Activated CD8-positive, alpha-beta memory T cell treated with anti-CD3 and anti-CD28 coated beads for 24 hours (primary cell): ENCODE results near the gene RPS6KL1.
"Not testable (repeated sequence)": the region's sequence is repeated elsewhere in the genome, so short reads cannot be mapped to it uniquely, and the experiment has no call there.

ENCODE experiments used
- DNase-seq: peaks from one replicate; pipeline ENCODE4 v3.0.0-alpha.2; 2020

RPS6KL1 gene

GRCh38 chr14:74934476-74935359 is 11.7 kb upstream of the RPS6KL1 start:
- DNase-seq = no peak

DNA sequence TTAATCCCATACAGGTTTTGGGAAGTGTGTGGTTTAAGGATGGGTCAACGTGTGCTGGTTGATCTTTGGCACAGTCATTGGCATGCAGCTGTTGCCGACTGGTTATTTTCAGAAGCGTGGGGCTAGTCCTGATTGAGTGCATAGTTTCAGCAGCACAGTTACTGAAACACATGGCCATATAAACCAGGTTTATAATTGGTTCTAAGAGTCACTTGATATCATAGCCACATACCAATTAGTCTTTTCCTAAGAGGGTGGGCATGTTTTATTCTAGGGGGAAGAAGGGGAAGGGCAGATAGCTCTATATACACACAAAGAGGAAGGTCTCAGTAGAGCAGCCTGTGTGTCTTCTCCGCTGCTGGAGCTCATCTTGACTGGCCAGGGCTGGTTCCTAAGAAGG is 11.0 kb upstream of the RPS6KL1 start:
- no peak for DNase-seq

DNA sequence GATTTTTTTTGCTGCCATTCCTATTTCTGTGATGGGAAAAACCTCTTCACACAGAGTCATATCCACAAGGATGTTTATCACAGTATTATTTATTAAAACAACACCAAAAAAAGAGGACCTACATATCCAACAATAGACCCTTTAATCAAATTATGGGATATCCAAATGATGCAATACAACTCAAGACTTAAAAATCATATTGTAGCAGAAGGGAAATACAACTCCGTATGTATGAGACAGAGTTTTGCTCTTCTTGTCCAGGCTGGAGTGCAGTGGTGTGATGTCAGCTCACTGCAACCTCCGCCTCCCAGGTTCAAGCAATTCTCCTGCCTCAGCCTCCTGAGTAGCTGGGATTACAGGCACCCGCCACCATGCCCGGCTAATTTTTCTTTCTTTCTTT is 9.9 kb upstream of the RPS6KL1 start:
- not testable (repeated sequence) for DNase-seq

GRCh38 chr14:74932401-74932901 is 9.4 kb upstream of the RPS6KL1 start:
- DNase-seq = no peak

DNA sequence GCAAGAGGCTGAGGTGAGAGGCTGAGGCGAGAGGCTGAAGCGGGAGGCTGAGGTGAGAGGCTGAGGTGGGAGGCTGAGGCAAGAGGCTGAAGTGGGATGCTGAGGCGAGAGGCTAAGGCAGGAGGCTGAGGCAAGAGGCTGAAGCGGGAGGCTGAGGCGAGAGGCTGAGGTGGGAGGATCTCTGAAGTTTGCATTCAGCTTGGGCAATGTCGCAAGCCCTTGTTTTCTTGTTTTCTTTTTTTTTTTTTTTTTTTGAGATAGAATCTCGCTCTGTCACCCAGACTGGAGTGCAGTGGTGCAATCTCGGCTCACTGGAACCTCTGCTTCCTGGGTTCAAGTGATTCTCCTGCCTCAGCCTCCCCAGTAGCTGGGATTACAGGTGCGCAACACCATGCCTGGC is 8.7 kb upstream of the RPS6KL1 start:
- not testable (repeated sequence) for DNase-seq

GRCh38 chr14:74929242-74929641 is 6.2 kb upstream of the RPS6KL1 start:
- DNase-seq = no peak

DNA sequence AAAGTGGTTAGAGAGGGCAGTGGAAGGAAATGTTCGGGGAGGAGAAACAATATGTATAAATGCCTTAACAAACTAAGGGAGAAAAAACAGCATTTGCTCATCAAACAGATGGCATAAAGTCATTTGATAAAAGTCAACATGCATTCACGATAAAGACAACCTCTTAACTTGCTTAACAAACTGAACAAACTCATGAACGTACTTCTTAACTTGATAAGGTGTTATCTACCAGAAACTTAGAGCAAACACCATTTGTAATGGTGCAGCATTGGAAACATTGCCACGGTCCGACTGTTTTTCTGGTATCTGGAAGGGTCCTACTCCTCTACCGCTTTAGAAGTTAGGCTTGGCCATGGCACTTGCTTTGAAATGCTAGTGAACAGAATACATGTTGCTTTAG is 4.2 kb upstream of the RPS6KL1 start:
- DNase-seq = no peak

GRCh38 chr14:74924061-74924460 is 1.0 kb upstream of the RPS6KL1 start:
- no peak for DNase-seq

DNA sequence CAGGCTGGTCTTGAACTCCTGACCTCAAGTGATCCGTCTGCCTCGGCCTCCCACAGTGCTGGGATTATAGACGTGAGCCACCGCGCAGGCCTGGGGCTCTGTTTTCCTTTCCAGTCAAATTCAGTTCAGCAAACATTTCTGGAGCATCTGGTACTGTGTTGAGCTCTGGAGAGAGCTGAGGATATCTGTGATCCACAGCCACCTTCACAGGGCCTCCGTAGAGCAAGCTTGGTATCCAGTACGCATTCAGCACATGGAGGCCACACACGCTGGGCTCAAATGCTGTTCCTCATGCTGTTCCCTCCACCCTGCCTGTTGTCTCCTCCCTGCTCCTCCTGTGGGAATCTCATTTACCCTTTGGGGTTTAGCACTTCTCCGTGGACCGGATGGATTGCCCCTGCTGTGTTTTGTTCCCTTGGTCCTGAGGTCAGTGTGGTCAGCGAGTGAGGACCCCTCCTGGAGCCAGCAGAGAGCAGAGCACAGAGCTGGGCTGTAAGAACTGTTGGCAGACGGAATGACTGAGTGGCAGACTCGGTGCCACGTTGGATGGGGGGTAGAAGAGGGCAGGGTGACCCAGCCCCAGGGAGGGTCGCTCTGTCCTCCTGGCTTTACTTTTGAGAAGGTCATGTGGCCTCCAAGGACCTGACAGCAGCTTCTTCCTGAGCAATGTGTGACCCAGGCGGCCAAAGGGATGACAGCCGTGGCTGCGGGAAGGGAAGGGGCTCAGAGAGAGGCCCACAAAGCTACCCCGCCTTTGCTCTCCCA is 891 bp downstream of the RPS6KL1 start:
- no peak for DNase-seq

DNA sequence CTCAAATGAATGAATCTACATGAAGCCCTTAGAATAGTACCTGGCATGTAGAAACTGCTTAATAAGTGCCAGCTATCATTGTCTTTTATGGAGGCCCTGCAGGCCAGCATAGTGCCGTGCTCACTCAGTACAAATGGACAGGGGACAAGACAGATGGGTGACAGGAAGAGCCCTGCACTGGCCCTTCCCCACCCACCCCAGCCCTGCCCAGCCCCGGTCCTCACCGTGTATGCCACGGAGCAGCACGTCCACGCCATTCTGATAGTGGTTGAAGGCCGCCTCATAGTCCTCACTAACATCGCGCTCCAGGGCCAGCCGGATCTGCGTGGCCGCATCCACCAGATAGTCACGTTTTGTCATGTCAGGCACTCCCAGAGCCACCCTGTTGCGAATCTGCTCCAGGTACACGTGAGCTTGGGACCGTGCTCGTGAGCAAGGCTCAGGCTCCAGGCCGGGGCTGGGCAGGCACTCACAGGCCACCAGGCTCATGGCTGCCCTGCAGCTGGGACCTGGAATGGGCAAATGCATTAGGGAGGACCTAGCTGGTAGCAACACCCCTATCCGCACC is 1.9 kb downstream of the RPS6KL1 start:
- no peak for DNase-seq

GRCh38 chr14:74920281-74920680 is 2.8 kb downstream of the RPS6KL1 start:
- DNase-seq = no peak

DNA sequence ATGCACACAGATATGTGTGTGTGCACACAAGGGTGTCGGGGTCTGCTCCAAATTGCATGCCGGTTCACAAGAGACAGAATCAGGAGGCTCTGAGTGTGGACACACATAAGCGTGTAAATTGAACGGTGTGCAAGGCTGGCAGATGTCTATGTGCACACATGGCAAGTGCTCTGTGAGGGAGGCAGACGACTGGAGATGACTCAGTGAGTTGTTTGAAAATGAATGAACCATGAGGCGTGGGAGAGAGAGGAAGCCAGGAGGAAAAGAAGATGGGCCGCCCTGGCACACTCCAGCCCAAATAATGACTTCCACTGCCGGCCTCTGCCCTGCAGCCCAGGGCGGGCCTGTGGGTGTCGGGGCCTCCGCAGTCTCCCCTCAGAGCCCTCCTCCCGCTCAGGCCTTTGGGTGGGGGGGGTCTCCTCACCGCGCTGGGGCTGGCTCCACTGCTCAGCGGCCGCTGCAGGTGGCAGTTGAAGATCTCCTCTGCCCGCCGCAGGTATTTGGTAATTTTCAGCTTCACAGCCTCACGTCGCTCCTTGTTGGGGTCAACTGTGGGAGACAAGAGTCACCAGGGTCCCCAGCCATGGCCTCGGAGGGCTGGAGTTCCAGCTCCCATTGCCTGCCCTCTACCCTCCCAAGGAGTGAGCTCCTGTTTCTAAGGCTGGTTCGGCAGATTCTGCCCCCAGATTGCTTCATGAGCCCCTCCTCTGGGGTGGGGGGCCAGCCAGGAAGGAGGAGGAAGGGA is 3.5 kb downstream of the RPS6KL1 start:
- no peak for DNase-seq

DNA sequence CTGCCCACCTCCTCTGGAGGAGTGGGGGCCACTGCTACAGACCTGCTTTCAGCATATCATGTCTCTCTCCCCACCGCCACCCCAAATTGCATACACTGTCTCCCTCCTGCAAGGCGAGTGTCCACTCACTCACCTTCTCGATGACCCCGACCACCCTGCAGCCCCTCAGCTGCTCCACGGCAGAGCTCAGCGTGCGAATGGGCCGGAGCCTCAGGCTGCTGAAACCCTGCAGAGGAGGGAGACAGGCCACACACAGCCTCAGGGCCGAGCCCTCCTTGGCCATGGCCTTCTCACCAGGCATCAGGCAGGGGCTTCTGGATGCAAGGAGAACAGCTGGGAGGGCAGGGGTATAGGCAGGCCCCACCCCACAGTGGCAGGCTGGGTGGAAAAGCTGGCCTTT is 4.7 kb downstream of the RPS6KL1 start:
- no peak for DNase-seq

DNA sequence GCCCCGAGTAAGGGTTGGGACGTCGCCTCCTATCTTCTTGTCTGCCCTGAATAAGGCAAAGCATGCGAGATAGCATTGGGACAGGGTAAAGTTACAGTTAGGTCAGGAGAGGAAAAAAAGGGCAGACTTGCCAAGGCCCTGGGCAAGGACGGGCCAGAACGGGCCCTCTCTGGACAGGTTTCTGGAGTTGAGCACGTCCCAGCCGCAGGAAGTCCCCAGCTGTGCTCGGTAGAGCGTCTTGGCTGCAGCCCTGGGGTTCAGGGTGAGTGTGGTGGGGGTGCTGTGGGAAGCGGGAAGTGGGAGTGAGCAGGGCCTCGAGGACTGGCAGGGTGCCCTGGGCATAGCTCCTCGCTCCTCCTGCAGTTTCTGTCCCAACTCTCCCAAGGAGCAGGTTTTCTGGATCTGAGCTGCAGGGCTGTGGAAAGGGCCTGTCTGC is 5.4 kb downstream of the RPS6KL1 start:
- no peak for DNase-seq

DNA sequence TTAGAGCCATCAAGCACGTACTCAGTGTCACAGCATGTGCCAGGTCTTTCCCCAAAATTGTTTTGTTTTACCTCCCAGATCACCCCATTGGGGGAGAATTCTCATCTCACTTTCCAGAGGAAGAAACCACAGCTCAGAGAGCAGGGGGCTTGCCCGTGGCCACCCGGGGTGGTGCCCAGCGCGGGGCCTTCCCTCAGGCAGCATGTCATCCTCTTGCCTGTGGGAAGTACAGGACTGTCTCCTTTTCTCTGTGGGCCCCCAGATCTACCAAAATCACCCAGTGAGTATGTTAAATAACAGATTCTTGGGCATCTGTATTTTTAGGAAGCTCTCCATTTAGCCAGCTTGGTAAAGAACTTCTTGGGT is 5.9 kb downstream of the RPS6KL1 start:
- no peak for DNase-seq

- no peak for DNase-seq
Observed at GRCh38 chr14:74915826-74916225, 7.2 kb downstream of the RPS6KL1 start.

GRCh38 chr14:74915426-74915825 is 7.6 kb downstream of the RPS6KL1 start:
- no peak for DNase-seq

DNA sequence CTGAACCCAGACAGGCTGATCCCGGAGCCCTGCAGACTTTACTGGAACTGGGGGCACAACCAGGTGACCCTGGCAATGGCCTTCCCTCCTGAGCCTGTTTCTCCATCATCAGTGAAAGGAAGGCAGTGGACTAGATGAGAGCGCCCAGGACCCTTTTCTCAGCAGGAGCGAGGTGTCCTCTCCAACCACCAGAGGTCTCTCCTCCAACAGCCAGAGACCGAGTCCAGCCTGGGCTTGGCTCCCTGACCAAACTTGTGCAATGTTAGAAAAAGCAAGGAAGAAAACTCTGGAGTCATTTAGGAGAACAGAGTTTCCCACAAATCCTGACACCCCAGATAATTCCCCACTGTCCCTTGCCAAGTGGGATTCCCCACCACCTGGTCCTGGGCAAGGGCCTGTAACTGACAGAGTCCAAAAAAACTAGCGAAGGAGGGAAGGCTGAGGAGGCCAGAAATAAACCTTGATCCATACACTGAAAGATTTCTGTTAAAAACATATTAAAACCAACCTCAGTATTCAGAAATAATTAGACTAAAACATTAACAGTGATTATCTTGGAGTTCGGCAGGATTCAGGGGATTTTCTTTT is 9.0 kb downstream of the RPS6KL1 start:
- DNase-seq = no peak

- DNase-seq = no peak
Observed at GRCh38 chr14:74913393-74913910, 9.6 kb downstream of the RPS6KL1 start.

DNA sequence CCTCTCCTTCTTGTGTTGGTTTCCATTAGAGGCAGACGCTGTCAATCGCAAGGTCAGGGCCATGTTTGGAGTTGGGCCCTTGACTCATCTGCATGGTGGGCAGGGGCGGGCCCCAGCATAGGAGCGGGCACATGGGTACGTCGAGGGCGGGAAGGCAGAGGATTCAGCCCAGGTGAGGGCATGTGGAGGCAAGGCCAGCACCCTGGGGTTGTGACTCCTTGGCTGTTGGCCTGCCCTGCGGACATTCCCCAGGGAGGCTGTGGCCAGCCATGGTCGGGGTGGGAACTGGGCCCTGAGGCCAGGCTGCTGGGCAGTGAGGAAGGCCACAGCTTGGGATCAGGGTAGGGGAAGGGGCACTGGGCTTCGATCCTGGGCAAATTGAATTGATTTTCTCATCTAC is 10.3 kb downstream of the RPS6KL1 start:
- DNase-seq = no peak

DNA sequence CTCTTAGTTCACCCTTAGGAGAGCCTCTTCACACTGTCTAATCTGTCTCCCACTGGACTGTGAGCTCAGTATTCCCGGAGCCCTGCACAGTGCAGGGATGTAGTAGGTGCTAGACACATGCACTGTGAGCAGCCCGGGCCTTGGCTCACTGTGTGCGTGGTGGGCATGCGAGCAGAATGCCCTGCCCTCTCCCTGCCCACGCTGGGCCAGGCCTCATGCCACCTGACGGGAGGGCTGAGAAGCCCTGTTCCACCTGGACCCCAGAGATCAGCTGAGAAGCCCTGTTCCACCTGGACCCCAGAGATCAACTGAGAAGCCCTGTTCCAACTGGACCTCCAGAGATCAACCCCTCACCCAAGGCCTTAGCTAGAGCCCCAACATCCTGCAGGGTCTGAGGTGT is 10.9 kb downstream of the RPS6KL1 start:
- no peak for DNase-seq

GRCh38 chr14:74911704-74912103 is 11.4 kb downstream of the RPS6KL1 start:
- DNase-seq = no peak
